NK-92 treated with Interleukin-12 subunit alpha and Interleukin-12 subunit beta, amount 100 ng/mL, for 24 hours (cell line): ENCODE data around the gene CDC6.

Source experiments
- DNase-seq: peaks from one replicate; lab custom pipeline; 2025; lab: John Stamatoyannopoulos, UW

The CDC6 gene

GRCh38 chr17:40340880-40341807, 53.5 kb downstream of the CDC6 start:
- DNase-seq, result peak; percentile 89

GRCh38 chr17:40341808-40342503, 54.3 kb downstream of the CDC6 start:
- DNase-seq, result no peak

- DNase-seq, result no peak
These were observed 55.0 kb downstream of the CDC6 start for GRCh38 chr17:40342504-40343218.

GRCh38 chr17:40343219-40344119, 55.8 kb downstream of the CDC6 start:
- no peak for DNase-seq

- DNase-seq, result no peak
These were observed 56.9 kb downstream of the CDC6 start for GRCh38 chr17:40344421-40345160.

GRCh38 chr17:40345161-40345993, 57.7 kb downstream of the CDC6 start:
- DNase-seq, result no peak

- DNase-seq, result no peak
These were observed 58.5 kb downstream of the CDC6 start for GRCh38 chr17:40345994-40346764.

GRCh38 chr17:40346765-40347158, 59.1 kb downstream of the CDC6 start:
- DNase-seq, result no peak

GRCh38 chr17:40347319-40348135, 59.8 kb downstream of the CDC6 start:
- DNase-seq, result no peak

GRCh38 chr17:40348136-40348504, 60.4 kb downstream of the CDC6 start:
- no peak for DNase-seq

- DNase-seq, result no peak
These were observed 61.1 kb downstream of the CDC6 start for GRCh38 chr17:40348562-40349476.

GRCh38 chr17:40349477-40349894, 61.8 kb downstream of the CDC6 start:
- DNase-seq, result no peak

- DNase-seq, result no peak
These were observed 62.4 kb downstream of the CDC6 start for GRCh38 chr17:40349895-40350688.

GRCh38 chr17:40350689-40351358, 63.1 kb downstream of the CDC6 start:
- DNase-seq, result no peak

GRCh38 chr17:40351359-40352236, 63.9 kb downstream of the CDC6 start:
- no peak for DNase-seq
